Mesenchymal stem cell (in vitro differentiated cells and primary cell): ENCODE results near the gene SNX14.
"Not testable (repeated sequence)": the region's sequence is repeated elsewhere in the genome, so short reads cannot be mapped to it uniquely, and the experiment has no call there.

Experiments
- DNase-seq: peaks from one replicate; pipeline ENCODE4 v3.0.0-alpha.2; 2013
- H2AFZ ChIP-seq: one replicate; pipeline ENCODE4 v1.6.1; 2013; ENCODE audit warnings: low read depth, mild to moderate bottlenecking, control low read depth, inconsistent platforms, low read length, moderate library complexity
- H2AK5ac ChIP-seq: 2 replicates; pipeline ENCODE4 v1.6.1; 2013; ENCODE audit warnings: low read length, moderate library complexity, mild to moderate bottlenecking, inconsistent platforms; ENCODE audit not compliant: severe bottlenecking
- H2BK120ac ChIP-seq: one replicate; pipeline ENCODE4 v1.6.1; 2013; ENCODE audit warnings: low read depth, mild to moderate bottlenecking, inconsistent platforms, low read length, moderate library complexity
- H2BK12ac ChIP-seq, 2 experiments: one replicate each; pipeline ENCODE4 v1.6.1; 2013; ENCODE audit warnings: inconsistent platforms in 2 of 2, low read length in 2 of 2, mild to moderate bottlenecking in 2 of 2, moderate library complexity in 2 of 2, control low read depth in 1 of 2
- H2BK15ac ChIP-seq: one replicate; pipeline ENCODE4 v1.6.1; 2013; ENCODE audit warnings: mild to moderate bottlenecking, low read depth, inconsistent platforms; ENCODE audit not compliant: poor library complexity, severe bottlenecking
- H2BK5ac ChIP-seq: 2 replicates; pipeline ENCODE4 v1.6.1; 2013; ENCODE audit warnings: low read depth, mild to moderate bottlenecking, low read length, control low read depth, inconsistent platforms; ENCODE audit not compliant: poor library complexity, severe bottlenecking
- H3K14ac ChIP-seq, 2 experiments: one replicate each; pipeline ENCODE4 v1.6.1; 2013; ENCODE audit warnings: inconsistent platforms in 2 of 2, low read length in 2 of 2, control low read depth in 1 of 2, mild to moderate bottlenecking in 1 of 2, moderate library complexity in 1 of 2
- H3K18ac ChIP-seq, 2 experiments: one replicate each; pipeline ENCODE4 v1.6.1; 2013; ENCODE audit warnings: inconsistent platforms in 2 of 2, low read length in 2 of 2, control low read depth in 1 of 2, low read depth in 1 of 2, mild to moderate bottlenecking in 1 of 2
- H3K23ac ChIP-seq, 2 experiments: one replicate each; pipeline ENCODE4 v1.6.1; 2013; ENCODE audit warnings: inconsistent platforms in 2 of 2, low read length in 2 of 2, mild to moderate bottlenecking in 2 of 2, moderate library complexity in 2 of 2, control low read depth in 1 of 2
- H3K27ac ChIP-seq: 2 replicates; pipeline ENCODE4 v1.5.1; 2013; ENCODE audit warnings: mild to moderate bottlenecking, moderate library complexity, low read length, control low read depth, inconsistent platforms; ENCODE audit not compliant: poor library complexity, severe bottlenecking
- H3K27me3 ChIP-seq, 2 experiments: 2 replicates each; pipeline versions ENCODE4 v1.6.1 to v1.7.0; 2013; ENCODE audit warnings: low read length in 2 of 2, mild to moderate bottlenecking in 2 of 2, moderate library complexity in 2 of 2, control low read depth in 1 of 2, inconsistent platforms in 1 of 2; ENCODE audit not compliant: control insufficient read depth in 1 of 2, insufficient read depth in 1 of 2
- H3K36me3 ChIP-seq, 2 experiments: 2 replicates each; pipeline versions ENCODE4 v1.6.1 to v1.7.0; 2013; ENCODE audit warnings: low read length in 2 of 2, control low read depth in 1 of 2, inconsistent platforms in 1 of 2, low read depth in 1 of 2, mild to moderate bottlenecking in 1 of 2; ENCODE audit not compliant: insufficient read depth in 2 of 2, control insufficient read depth in 1 of 2
- H3K4ac ChIP-seq, 2 experiments: one replicate each; pipeline ENCODE4 v1.6.1; 2013; ENCODE audit warnings: inconsistent platforms in 2 of 2, low read length in 2 of 2, mild to moderate bottlenecking in 2 of 2, moderate library complexity in 2 of 2, control low read depth in 1 of 2, low read depth in 1 of 2
- H3K4me1 ChIP-seq: 2 replicates; pipeline ENCODE4 v1.6.1; 2013; ENCODE audit warnings: low read depth, low read length, control low read depth; ENCODE audit not compliant: control insufficient read depth, insufficient read depth
- H3K4me2 ChIP-seq: 2 replicates; pipeline ENCODE4 v1.6.1; 2013; ENCODE audit warnings: low read length, mild to moderate bottlenecking, inconsistent platforms; ENCODE audit not compliant: poor library complexity, severe bottlenecking
- H3K4me3 ChIP-seq, 2 experiments: 2 replicates each; pipeline versions ENCODE4 v1.5.1 to v1.7.0; 2013; ENCODE audit warnings: low read length in 2 of 2, mild to moderate bottlenecking in 2 of 2, control low read depth in 1 of 2, low read depth in 1 of 2; ENCODE audit not compliant: insufficient read depth in 1 of 2
- H3K79me1 ChIP-seq: replicated peaks from 2 replicates; pipeline ENCODE4 v1.6.1; 2013; ENCODE audit warnings: mild to moderate bottlenecking, control low read depth, low read length, inconsistent platforms; ENCODE audit not compliant: poor library complexity, severe bottlenecking
- H3K9ac ChIP-seq: 2 replicates; pipeline ENCODE4 v1.7.0; 2013; ENCODE audit warnings: mild to moderate bottlenecking, low read length, moderate library complexity
- H3K9me3 ChIP-seq: 2 replicates; pipeline ENCODE4 v1.7.0; 2013; ENCODE audit warnings: mild to moderate bottlenecking, low read length; ENCODE audit not compliant: control insufficient read depth
- H4K8ac ChIP-seq: one replicate; pipeline ENCODE4 v1.6.1; 2013; ENCODE audit warnings: inconsistent platforms, mild to moderate bottlenecking, low read length, moderate library complexity
- H4K91ac ChIP-seq: one replicate; pipeline ENCODE4 v1.6.1; 2013; ENCODE audit warnings: mild to moderate bottlenecking, low read length, inconsistent platforms
- WGBS: methylation state at CpG from one replicate; pipeline ENCODE4 v1.1.7; 2013; ENCODE audit warnings: mixed read lengths; 5-methylcytosine and 5-hydroxymethylcytosine counted together

Gene SNX14

GRCh38 chr6:85582832-85583231 is 10.8 kb downstream of the SNX14 start:
- not testable (repeated sequence) for H3K4me2 ChIP-seq, H4K91ac ChIP-seq, H2AK5ac ChIP-seq, DNase-seq, H3K27me3 ChIP-seq, H4K8ac ChIP-seq, H2BK12ac ChIP-seq, H2AFZ ChIP-seq, H3K9me3 ChIP-seq, H3K23ac ChIP-seq, H2BK15ac ChIP-seq, H2BK120ac ChIP-seq, H3K4me1 ChIP-seq, H3K27ac ChIP-seq, H3K4me3 ChIP-seq, H3K4ac ChIP-seq, H3K14ac ChIP-seq, H2BK5ac ChIP-seq, H3K18ac ChIP-seq, H3K9ac ChIP-seq
- Histone ChIP-seq H3K36me3 (peaks cover 9 to 14% of the 10 kb centered on the region in 2 experiments), H3K79me1 (peaks cover 14% of the 10 kb centered on the region)
- 97% methylated on average over 4 of the region's 4 CpGs for WGBS

DNA sequence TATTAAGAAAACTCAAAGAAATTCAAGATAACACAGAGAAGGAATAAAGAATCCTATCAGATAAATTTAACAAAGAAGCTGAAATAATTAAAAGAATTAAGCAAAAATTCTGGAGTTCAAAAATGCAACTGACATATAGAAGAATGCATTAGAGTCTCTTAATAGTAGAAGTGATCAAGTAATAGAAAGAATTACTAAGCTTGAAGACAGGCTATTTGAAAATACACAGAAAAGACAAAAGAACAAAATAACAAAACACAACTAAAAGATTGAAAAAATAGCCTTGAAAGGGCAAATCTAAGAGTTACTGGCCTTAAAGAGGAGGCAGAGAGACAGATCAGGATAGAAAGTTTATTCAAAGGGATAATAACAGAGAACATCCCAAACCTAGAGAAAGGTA is 12.1 kb downstream of the SNX14 start:
- Histone ChIP-seq H3K36me3 (peaks cover 9 to 15% of the 10 kb centered on the region in 2 experiments), H2AFZ (no peak overlapping the region), H3K14ac (no peak overlapping the region), H3K18ac (no peak overlapping the region), H3K79me1 (peaks cover 11% of the 10 kb centered on the region), H3K27ac (no peak overlapping the region), H3K9ac (no peak overlapping the region), H3K4me2 (no peak overlapping the region), H2BK15ac (no peak overlapping the region), H2AK5ac (no peak overlapping the region), H4K8ac (no peak overlapping the region), H2BK120ac (no peak overlapping the region), H4K91ac (no peak overlapping the region), H3K27me3 (no peaks in the 10 kb centered on the region), H3K4me1 (peaks cover 8% of the 10 kb centered on the region), H3K4ac (no peak overlapping the region), H3K23ac (no peak overlapping the region), H3K4me3 (no peak overlapping the region), H3K9me3 (peaks cover 9% of the 10 kb centered on the region), H2BK5ac (no peak overlapping the region), H2BK12ac (no peak overlapping the region)
- DNase-seq = no peak

GRCh38 chr6:85580878-85581267 is 12.8 kb downstream of the SNX14 start:
- WGBS = 57% methylated on average over 1 of the region's 1 CpG
- Histone ChIP-seq H3K27ac (no peak overlapping the region), H3K4me2 (no peak overlapping the region), H2BK5ac (no peak overlapping the region), H3K9me3 (peaks cover 9% of the 10 kb centered on the region), H3K27me3 (no peaks in the 10 kb centered on the region), H2BK15ac (no peak overlapping the region), H3K79me1 (peaks cover 10% of the 10 kb centered on the region), H2BK120ac (no peak overlapping the region), H4K8ac (no peak overlapping the region), H4K91ac (no peak overlapping the region), H3K4me3 (no peak overlapping the region), H2BK12ac (no peak overlapping the region), H3K4ac (no peak overlapping the region), H3K14ac (no peak overlapping the region), H3K4me1 (peaks cover 8% of the 10 kb centered on the region), H3K23ac (no peak overlapping the region), H2AFZ (no peak overlapping the region), H3K9ac (no peak overlapping the region), H3K36me3 (peaks cover 9 to 15% of the 10 kb centered on the region in 2 experiments), H3K18ac (no peak overlapping the region), H2AK5ac (no peak overlapping the region)
- DNase-seq = peak; percentile 41

GRCh38 chr6:85580118-85580877 is 13.4 kb downstream of the SNX14 start:
- peak; percentile 13 for DNase-seq
- H3K14ac ChIP-seq = no peak overlapping the region
- H3K27ac ChIP-seq = no peak overlapping the region
- no peaks in the 10 kb centered on the region for H3K27me3 ChIP-seq
- no peak overlapping the region for H4K8ac ChIP-seq
- peaks cover 10% of the 10 kb centered on the region for H3K79me1 ChIP-seq
- H3K4me3 ChIP-seq = no peak overlapping the region
- peak overlapping the region in 1 of 2 experiments; percentile 39 for H3K4ac ChIP-seq
- peaks cover 9 to 15% of the 10 kb centered on the region in 2 experiments for H3K36me3 ChIP-seq
- H3K9ac ChIP-seq = no peak overlapping the region
- H4K91ac ChIP-seq = no peak overlapping the region
- H2BK120ac ChIP-seq = no peak overlapping the region
- no peak overlapping the region for H2BK5ac ChIP-seq
- no peak overlapping the region for H3K18ac ChIP-seq
- no peak overlapping the region for H3K4me2 ChIP-seq
- no peak overlapping the region for H2BK15ac ChIP-seq
- H3K4me1 ChIP-seq = peaks cover 9% of the 10 kb centered on the region
- H3K23ac ChIP-seq = no peak overlapping the region
- H3K9me3 ChIP-seq = peaks cover 7% of the 10 kb centered on the region
- H2AK5ac ChIP-seq = no peak overlapping the region
- H2AFZ ChIP-seq = no peak overlapping the region
- 92% methylated on average over 5 of the region's 5 CpGs for WGBS
- H2BK12ac ChIP-seq = no peak overlapping the region
